GM23248 (cell line): ENCODE results near the gene LRRC70. TPM values are rescaled to one million over a fixed set of nuclear protein-coding genes. Genes with fewer than 3 reads are reported as not detected.

ENCODE experiments used
- DNase-seq: peaks from one replicate; pipeline ENCODE4 v3.0.0-alpha.2; 2015
- H2AFZ ChIP-seq: fragments of 200-600 bp; sonication (generic); 2 replicates; pipeline ENCODE4 v1.6.1; 2016; ENCODE audit warnings: antibody characterized with exemption
- H3F3A ChIP-seq: fragments of 200-600 bp; sonication (generic); 2 replicates; pipeline ENCODE4 v1.6.1; 2016; ENCODE audit warnings: mild to moderate bottlenecking, antibody characterized with exemption, mixed run types; ENCODE audit not compliant: insufficient read depth
- H3K27ac ChIP-seq: fragments of 200-600 bp; sonication (generic); 2 replicates; pipeline ENCODE4 v1.5.1; 2016; ENCODE audit warnings: mild to moderate bottlenecking
- H3K27me3 ChIP-seq: fragments of 200-600 bp; sonication (generic); replicated peaks from 2 replicates; pipeline ENCODE4 v1.6.1; 2016; ENCODE audit warnings: mild to moderate bottlenecking; ENCODE audit not compliant: insufficient read depth
- H3K36me3 ChIP-seq: fragments of 200-600 bp; sonication (generic); 2 replicates; pipeline ENCODE4 v1.6.1; 2016; ENCODE audit warnings: low read depth, mild to moderate bottlenecking
- H3K4me1 ChIP-seq: fragments of 200-600 bp; sonication (generic); 2 replicates; pipeline ENCODE4 v1.6.1; 2016; ENCODE audit warnings: mild to moderate bottlenecking; ENCODE audit not compliant: insufficient read depth
- H3K4me2 ChIP-seq: fragments of 200-600 bp; sonication (generic); one replicate; pipeline ENCODE4 v1.6.1; 2016; ENCODE audit warnings: mild to moderate bottlenecking; ENCODE audit not compliant: unreplicated experiment
- H3K4me3 ChIP-seq: fragments of 200-600 bp; sonication (generic); 2 replicates; pipeline ENCODE4 v1.5.1; 2016; ENCODE audit warnings: mild to moderate bottlenecking
- H3K79me2 ChIP-seq: fragments of 200-600 bp; sonication (generic); 2 replicates; pipeline ENCODE4 v1.6.1; 2016; ENCODE audit warnings: mild to moderate bottlenecking; ENCODE audit not compliant: insufficient read depth
- H3K9ac ChIP-seq: fragments of 200-600 bp; sonication (generic); 2 replicates; pipeline ENCODE4 v1.6.1; 2016; ENCODE audit warnings: mild to moderate bottlenecking
- H3K9me2 ChIP-seq: fragments of 200-600 bp; sonication (generic); 2 replicates; pipeline ENCODE4 v1.6.1; 2016; ENCODE audit warnings: mixed run types, mild to moderate bottlenecking, moderate library complexity; ENCODE audit not compliant: insufficient read depth
- H3K9me3 ChIP-seq: fragments of 200-600 bp; sonication (generic); one replicate; pipeline ENCODE4 v1.6.1; 2017; ENCODE audit warnings: low read depth
- H4K20me1 ChIP-seq: fragments of 200-600 bp; sonication (generic); 2 replicates; pipeline ENCODE4 v1.6.0; 2016; ENCODE audit not compliant: insufficient read depth
- EZH2 ChIP-seq: fragments of 200-600 bp; sonication (generic); IDR thresholded peaks from 2 replicates; pipeline ENCODE4 v1.6.1; 2018; ENCODE audit warnings: antibody characterized with exemption, mild to moderate bottlenecking; ENCODE audit not compliant: insufficient read depth, poor library complexity, severe bottlenecking
- EZH2phosphoT487 ChIP-seq: fragments of 200-600 bp; sonication (generic); IDR thresholded peaks from 2 replicates; pipeline ENCODE4 v1.6.1; 2018; ENCODE audit warnings: antibody characterized with exemption, moderate library complexity, mild to moderate bottlenecking, low read depth; ENCODE audit not compliant: insufficient read depth
- WGBS, 2 experiments: methylation state at CpG; one replicate each; pipeline ENCODE4 v1.1.6; 2015 to 2017; ENCODE audit warnings: low lambda C conversion rate in 2 of 2, low coverage in 1 of 2; ENCODE audit errors: missing lambda C conversion rate in 2 of 2; 5-methylcytosine and 5-hydroxymethylcytosine counted together
- in situ Hi-C: fragments of 300-500 bp; cut with MboI; formaldehyde crosslinking; loops from 2 replicates; pipeline ENCODE4 v1.15.0; 2020
- polyA plus RNA-seq: library from polyadenylated mRNA; unstranded; fragments of >200 nt; fragmentation: Nextera tagmentation; extraction: Ambion mirVana; gene quantifications from 2 replicates; pipeline ENCODE4 v1.2.1, GENCODE V29; 2016
- total RNA-seq: library from RNA; depleted of rRNA; stranded (reverse); fragments of >200 nt; shearing (Covaris generic); gene quantifications from 2 replicates; pipeline ENCODE4 v1.2.3, GENCODE V29; 2014

Gene LRRC70
- total and polyA plus RNA-seq, 2 experiments from 2014 or later = 0.26 to 1.1 TPM

- H3K79me2 ChIP-seq = no peaks in the 10 kb centered on the region
- no peak overlapping the region for H3K4me2 ChIP-seq
- 69 to 76% methylated on average over 2 of the region's 2 CpGs for WGBS, 2 experiments
- no peak for TF ChIP-seq EZH2
- no peak for TF ChIP-seq EZH2phosphoT487
- H4K20me1 ChIP-seq = no peaks in the 10 kb centered on the region
- no peak overlapping the region for H3K4me3 ChIP-seq
- in situ Hi-C loops = no loop called here
- H3F3A ChIP-seq = no peaks in the 10 kb centered on the region
- no peaks in the 10 kb centered on the region for H3K4me1 ChIP-seq
- no peaks in the 10 kb centered on the region for H3K9me3 ChIP-seq
- H2AFZ ChIP-seq = no peak overlapping the region
- H3K9me2 ChIP-seq = no peaks in the 10 kb centered on the region
- H3K36me3 ChIP-seq = no peaks in the 10 kb centered on the region
- no peaks in the 10 kb centered on the region for H3K27me3 ChIP-seq
- no peak overlapping the region for H3K9ac ChIP-seq
- no peak for DNase-seq
- H3K27ac ChIP-seq = no peak overlapping the region
Measured at GRCh38 chr5:62550103-62550502, 28.5 kb upstream of the LRRC70 start.

GRCh38 chr5:62555930-62556329, 22.7 kb upstream of the LRRC70 start:
- no peaks in the 10 kb centered on the region for H4K20me1 ChIP-seq
- H3F3A ChIP-seq = no peaks in the 10 kb centered on the region
- no peaks in the 10 kb centered on the region for H3K79me2 ChIP-seq
- H3K27ac ChIP-seq = no peak overlapping the region
- no peak for DNase-seq
- no peaks in the 10 kb centered on the region for H3K9me2 ChIP-seq
- in situ Hi-C loops = no loop called here
- H3K27me3 ChIP-seq = no peaks in the 10 kb centered on the region
- H3K4me2 ChIP-seq = no peak overlapping the region
- H3K4me3 ChIP-seq = no peak overlapping the region
- no peak for TF ChIP-seq EZH2
- TF ChIP-seq EZH2phosphoT487 = no peak
- no peak overlapping the region for H2AFZ ChIP-seq
- no peaks in the 10 kb centered on the region for H3K36me3 ChIP-seq
- no peak overlapping the region for H3K9ac ChIP-seq
- H3K9me3 ChIP-seq = no peaks in the 10 kb centered on the region
- H3K4me1 ChIP-seq = no peaks in the 10 kb centered on the region

GRCh38 chr5:62558941-62559340, 19.7 kb upstream of the LRRC70 start:
- WGBS, 2 experiments = 100% methylated on average over 3 of the region's 3 CpGs

GRCh38 chr5:62560786-62561185, 17.8 kb upstream of the LRRC70 start:
- Histone ChIP-seq H3K4me1 (no peaks in the 10 kb centered on the region), H3F3A (no peaks in the 10 kb centered on the region), H3K4me3 (no peak overlapping the region), H4K20me1 (no peaks in the 10 kb centered on the region), H3K27ac (no peak overlapping the region), H3K79me2 (no peaks in the 10 kb centered on the region), H3K9ac (no peak overlapping the region), H3K9me3 (no peaks in the 10 kb centered on the region), H3K36me3 (peaks cover 7% of the 10 kb centered on the region; the same call in 1 of the 2 replicates), H2AFZ (no peak overlapping the region), H3K4me2 (no peak overlapping the region), H3K9me2 (no peaks in the 10 kb centered on the region), H3K27me3 (no peaks in the 10 kb centered on the region)
- TF ChIP-seq EZH2 (no peak), EZH2phosphoT487 (no peak)
- no peak for DNase-seq
- in situ Hi-C loops = no loop called here
- 97 to 100% methylated on average over 1 of the region's 1 CpG for WGBS, 2 experiments

More at GRCh38 chr5:62558941-62559340, 19.7 kb upstream of the LRRC70 start:
- Histone ChIP-seq H3K4me3 (no peak overlapping the region), H3K36me3 (peaks cover 7% of the 10 kb centered on the region; the same call in 1 of the 2 replicates), H3K4me2 (no peak overlapping the region), H3K4me1 (no peaks in the 10 kb centered on the region), H3K79me2 (no peaks in the 10 kb centered on the region), H3F3A (no peaks in the 10 kb centered on the region), H2AFZ (no peak overlapping the region), H3K9me2 (no peaks in the 10 kb centered on the region), H4K20me1 (no peaks in the 10 kb centered on the region), H3K27ac (no peak overlapping the region), H3K9ac (no peak overlapping the region), H3K27me3 (no peaks in the 10 kb centered on the region), H3K9me3 (no peaks in the 10 kb centered on the region)
- in situ Hi-C loops = no loop called here
- TF ChIP-seq EZH2 = no peak
- no peak for DNase-seq

- H3K9ac ChIP-seq = no peak overlapping the region
- H3K36me3 ChIP-seq = peaks cover 7% of the 10 kb centered on the region; the same call in 1 of the 2 replicates
- no peak for DNase-seq
- no peaks in the 10 kb centered on the region for H4K20me1 ChIP-seq
- H3F3A ChIP-seq = no peaks in the 10 kb centered on the region
- H3K27ac ChIP-seq = no peak overlapping the region
- H3K4me3 ChIP-seq = no peak overlapping the region
- no peak overlapping the region for H3K4me2 ChIP-seq
- H3K27me3 ChIP-seq = no peaks in the 10 kb centered on the region
- in situ Hi-C loops = no loop called here
- H2AFZ ChIP-seq = no peak overlapping the region
- 100% methylated on average over 1 of the region's 1 CpG for WGBS, 2 experiments
- H3K79me2 ChIP-seq = no peaks in the 10 kb centered on the region
- H3K9me2 ChIP-seq = no peaks in the 10 kb centered on the region
- TF ChIP-seq EZH2 = no peak
- no peak for TF ChIP-seq EZH2phosphoT487
- H3K4me1 ChIP-seq = no peaks in the 10 kb centered on the region
- no peaks in the 10 kb centered on the region for H3K9me3 ChIP-seq
Measured at GRCh38 chr5:62561896-62562295, 16.7 kb upstream of the LRRC70 start.
